Putamen (tissue), 1 donor: ENCODE results near the gene B9D1.

Source experiments
- DNase-seq: peaks from one replicate; pipeline ENCODE4 v3.0.0-alpha.2; 2016; ENCODE audit warnings: low spot score

The B9D1 gene

GRCh38 chr17:19338031-19338990 lies 24.2 kb downstream of the B9D1 start:
- DNase-seq = no peak

GRCh38 chr17:19337712-19338023 lies 24.9 kb downstream of the B9D1 start:
- DNase-seq = no peak

GRCh38 chr17:19336938-19337711 lies 25.4 kb downstream of the B9D1 start:
- peak; percentile 68 for DNase-seq

DNA sequence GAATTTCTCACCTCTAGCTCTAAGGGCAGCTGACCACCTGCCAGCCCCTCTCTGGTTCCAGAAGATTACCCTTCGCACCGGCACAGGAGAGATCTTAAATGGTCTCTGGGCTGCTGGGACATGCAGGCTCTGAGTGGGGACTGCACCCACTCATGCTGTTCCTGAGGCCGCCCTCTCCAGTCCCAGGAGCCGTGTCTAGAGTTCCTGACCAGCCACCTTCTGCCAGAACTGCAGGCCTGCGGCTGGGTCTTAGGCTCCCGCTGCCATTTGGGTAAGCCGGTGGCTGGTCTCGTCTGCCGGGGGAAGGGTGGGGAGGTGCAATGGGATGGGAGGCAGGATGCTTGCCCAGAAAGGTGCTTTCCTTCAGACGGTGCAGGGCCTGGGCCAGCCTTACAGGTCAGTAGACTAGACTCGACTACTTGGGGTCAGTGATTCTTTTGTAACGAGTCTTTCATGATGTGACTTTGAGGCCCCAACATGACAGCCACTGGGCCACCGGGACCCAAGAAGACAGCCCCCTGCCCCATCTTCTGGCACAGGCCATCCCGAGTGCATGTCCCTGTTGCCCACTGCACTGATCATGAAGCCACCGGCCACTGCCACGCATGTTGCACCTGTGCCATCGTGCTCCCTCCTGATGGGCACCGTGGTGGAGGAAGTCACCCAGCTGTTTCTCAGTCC lies 26.4 kb downstream of the B9D1 start:
- DNase-seq = no peak

GRCh38 chr17:19334331-19334730 lies 28.2 kb downstream of the B9D1 start:
- no peak for DNase-seq

- DNase-seq = no peak
Observed at GRCh38 chr17:19333736-19334290, 28.7 kb downstream of the B9D1 start.

- no peak for DNase-seq
Observed at GRCh38 chr17:19333132-19333440, 29.4 kb downstream of the B9D1 start.

GRCh38 chr17:19332371-19333131 lies 30.0 kb downstream of the B9D1 start:
- no peak for DNase-seq

DNA sequence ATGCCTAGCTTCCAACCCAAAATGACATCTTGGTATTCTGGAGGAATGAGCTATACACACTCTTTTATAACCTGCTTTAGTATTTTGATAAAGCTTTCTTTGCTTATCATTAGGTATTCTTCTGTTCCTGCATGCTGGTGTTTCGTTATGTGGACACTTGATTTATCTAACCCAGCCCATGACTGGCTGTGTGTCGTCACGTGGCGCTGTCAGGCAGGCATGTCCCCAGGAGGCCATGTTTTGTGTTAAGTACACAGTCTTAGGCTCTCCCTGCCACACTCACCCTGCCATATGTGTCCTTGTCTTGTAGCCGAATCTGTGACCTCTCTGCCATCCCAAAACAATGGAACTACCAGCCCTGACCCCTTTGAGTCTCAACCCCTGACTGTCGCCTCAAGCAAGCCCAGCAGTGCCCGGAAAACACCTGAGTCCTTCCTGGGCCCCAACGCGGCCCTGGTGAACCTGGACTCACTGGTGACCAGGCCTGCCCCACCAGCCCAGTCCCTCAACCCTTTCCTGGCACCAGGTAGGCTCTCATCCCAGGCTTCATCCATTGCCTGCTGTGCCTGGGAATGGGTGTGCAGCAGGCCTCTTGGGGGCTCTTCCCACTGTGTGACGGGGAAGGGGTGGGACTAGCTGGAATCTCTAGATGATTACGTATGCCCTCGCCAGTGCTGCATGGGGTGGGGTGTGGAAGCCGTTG lies 30.8 kb downstream of the B9D1 start:
- no peak for DNase-seq

DNA sequence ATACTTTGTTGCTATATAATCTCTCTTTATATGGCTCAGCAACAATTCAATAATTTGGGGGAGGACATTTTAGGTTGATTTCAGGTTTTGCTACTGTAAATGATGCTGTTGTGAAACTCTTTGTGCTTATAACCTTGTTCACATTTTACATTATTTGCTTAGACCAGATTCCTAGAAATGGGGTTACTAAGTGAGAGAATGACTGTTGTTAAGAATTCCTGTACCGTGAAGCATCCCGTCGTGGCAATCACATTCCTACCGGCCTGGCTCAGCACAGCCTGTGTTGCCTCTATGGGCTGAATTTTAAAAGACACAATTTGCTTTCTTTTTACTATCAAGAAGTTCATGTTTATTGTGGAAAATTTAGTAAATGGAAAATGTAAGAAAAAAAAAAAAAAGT lies 31.4 kb downstream of the B9D1 start:
- DNase-seq = no peak

GRCh38 chr17:19330271-19330670 lies 32.3 kb downstream of the B9D1 start:
- no peak for DNase-seq

- no peak for DNase-seq
Observed at GRCh38 chr17:19329839-19330238, 32.7 kb downstream of the B9D1 start.

GRCh38 chr17:19329136-19329535 lies 33.4 kb downstream of the B9D1 start:
- DNase-seq = no peak

- DNase-seq = no peak
Observed at GRCh38 chr17:19328441-19329061, 34.0 kb downstream of the B9D1 start.

DNA sequence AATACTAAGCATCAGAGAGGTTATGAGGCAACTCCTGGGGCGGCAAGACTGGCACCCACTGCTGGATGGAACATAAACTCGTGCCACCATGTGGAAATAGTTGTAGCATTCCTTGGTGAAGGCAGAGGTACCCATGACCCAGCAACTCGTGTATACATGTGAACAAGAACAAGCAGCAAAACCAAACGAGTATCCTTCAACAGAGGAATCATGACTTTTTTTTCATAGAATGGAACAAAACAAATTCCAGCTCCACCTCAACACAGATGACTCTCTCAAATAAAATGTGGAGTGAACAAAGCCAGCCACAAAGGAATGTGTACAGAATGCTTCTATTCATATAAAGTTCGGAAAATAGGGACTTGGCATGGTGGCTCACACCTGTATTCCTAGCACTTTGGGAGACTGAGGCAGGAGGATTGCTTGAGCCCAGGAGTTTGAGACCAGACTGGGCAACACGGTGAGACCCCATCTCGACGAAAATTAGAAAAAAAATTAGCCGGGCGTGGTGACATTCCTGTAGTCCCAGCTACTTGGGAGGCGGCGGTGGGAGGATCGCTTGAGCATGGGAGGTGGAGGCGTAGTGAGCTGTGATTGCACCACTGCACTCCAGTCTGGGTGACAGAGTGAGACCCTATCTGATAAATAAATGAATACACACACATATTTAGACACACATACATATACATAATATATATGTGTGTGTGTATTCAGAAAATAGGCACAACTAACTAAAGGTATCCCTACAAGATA lies 35.3 kb downstream of the B9D1 start:
- DNase-seq = no peak

GRCh38 chr17:19325542-19325941 lies 37.0 kb downstream of the B9D1 start:
- no peak for DNase-seq

- no peak for DNase-seq
Observed at GRCh38 chr17:19322861-19323260, 39.7 kb downstream of the B9D1 start.

- DNase-seq = no peak
Observed at GRCh38 chr17:19322129-19322505, 40.4 kb downstream of the B9D1 start.

GRCh38 chr17:19321481-19322128 lies 40.9 kb downstream of the B9D1 start:
- DNase-seq = no peak
